ENCODE measurements around the gene COA5. TPM values are rescaled to one million over a fixed set of nuclear protein-coding genes. Genes with fewer than 3 reads are reported as not detected.

Gene COA5
- total RNA-seq, 4 donors from 2014 or later, result 17.6 to 40.0 (median 21.6) TPM

- no peak for TF ChIP-seq CTCF (IDR thresholded peaks at IDR 0.05)
- ATAC-seq (ENCODE audit: low FRiP score) (no peak), DNase-seq (ENCODE audit: low spot score) (no peak)
Measured at GRCh38 chr2:98572676-98573075, 35.6 kb downstream of the COA5 start.

GRCh38 chr2:98572211-98572610, 36.1 kb downstream of the COA5 start:
- ATAC-seq (ENCODE audit: low FRiP score) (no peak), DNase-seq (ENCODE audit: low spot score) (no peak)
- TF ChIP-seq CTCF (IDR thresholded peaks at IDR 0.05), result no peak

GRCh38 chr2:98571796-98572195, 36.5 kb downstream of the COA5 start:
- no peak for DNase-seq (ENCODE audit: low spot score)
- ATAC-seq (ENCODE audit: low FRiP score), result no peak
- no peak for TF ChIP-seq CTCF (IDR thresholded peaks at IDR 0.05)

- TF ChIP-seq CTCF (IDR thresholded peaks at IDR 0.05), result no peak
- ATAC-seq (ENCODE audit: low FRiP score), result no peak
- DNase-seq (ENCODE audit: low spot score), result no peak
Measured at GRCh38 chr2:98571121-98571701, 37.1 kb downstream of the COA5 start.

GRCh38 chr2:98570356-98570755, 38.0 kb downstream of the COA5 start:
- TF ChIP-seq CTCF (IDR thresholded peaks at IDR 0.05), result no peak
- ATAC-seq (ENCODE audit: low FRiP score) (no peak), DNase-seq (ENCODE audit: low spot score) (no peak)

- no peak for ATAC-seq (ENCODE audit: low FRiP score)
- no peak for TF ChIP-seq CTCF (IDR thresholded peaks at IDR 0.05)
- no peak for DNase-seq (ENCODE audit: low spot score)
Measured at GRCh38 chr2:98569915-98570314, 38.4 kb downstream of the COA5 start.

- TF ChIP-seq CTCF (IDR thresholded peaks at IDR 0.05), result no peak
- ATAC-seq (ENCODE audit: low FRiP score) (no peak), DNase-seq (ENCODE audit: low spot score) (peak; percentile 38)
Measured at GRCh38 chr2:98569197-98569793, 39.0 kb downstream of the COA5 start.

All from omental fat pad (tissue), 4 donors.